ENCODE data around the gene ATP2A2.
A peak's percentile ranks its signal among the peaks of the same experiment; 100 is the strongest.

Gene ATP2A2

DNA sequence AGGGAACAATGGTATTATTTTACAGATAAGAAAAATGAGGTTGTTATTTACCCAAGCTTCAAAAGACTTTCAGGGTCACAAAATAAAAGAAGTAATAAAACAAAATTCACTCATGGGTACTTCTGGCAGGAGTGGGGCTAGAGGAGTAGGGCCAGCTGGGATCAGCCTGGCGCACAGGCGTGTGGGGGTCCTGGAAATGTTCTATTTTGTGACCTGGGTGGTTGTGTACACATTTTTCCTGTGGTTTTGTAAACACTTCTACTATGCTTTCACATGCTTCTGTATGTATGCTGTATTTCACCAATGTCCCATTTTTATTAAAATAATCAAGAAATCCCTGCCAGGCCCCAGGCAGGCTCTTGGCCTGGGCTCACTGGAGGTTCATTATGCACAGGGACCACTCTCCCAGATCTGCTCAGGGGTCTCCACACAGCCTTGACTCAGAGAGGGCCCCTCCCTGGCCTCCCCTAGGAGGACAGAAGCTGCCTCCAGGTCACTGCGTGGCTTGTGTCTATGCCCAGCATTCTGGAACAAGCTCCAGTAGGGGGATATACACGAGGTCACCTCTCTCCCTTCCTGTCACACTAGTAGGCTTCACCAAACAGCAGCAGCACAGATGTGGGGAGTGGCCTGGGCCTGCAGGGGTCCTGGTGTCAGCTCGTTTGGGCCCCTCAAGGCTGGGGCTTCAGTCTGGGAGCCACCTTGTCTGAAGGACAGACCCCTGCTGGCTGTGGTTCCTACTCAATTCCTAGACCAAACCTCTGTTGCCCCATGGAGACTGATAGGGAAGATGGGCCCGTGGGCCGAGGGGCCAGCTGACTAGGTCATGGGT lies 84.7 kb downstream of the ATP2A2 start:
- TF ChIP-seq, protein P1, sequence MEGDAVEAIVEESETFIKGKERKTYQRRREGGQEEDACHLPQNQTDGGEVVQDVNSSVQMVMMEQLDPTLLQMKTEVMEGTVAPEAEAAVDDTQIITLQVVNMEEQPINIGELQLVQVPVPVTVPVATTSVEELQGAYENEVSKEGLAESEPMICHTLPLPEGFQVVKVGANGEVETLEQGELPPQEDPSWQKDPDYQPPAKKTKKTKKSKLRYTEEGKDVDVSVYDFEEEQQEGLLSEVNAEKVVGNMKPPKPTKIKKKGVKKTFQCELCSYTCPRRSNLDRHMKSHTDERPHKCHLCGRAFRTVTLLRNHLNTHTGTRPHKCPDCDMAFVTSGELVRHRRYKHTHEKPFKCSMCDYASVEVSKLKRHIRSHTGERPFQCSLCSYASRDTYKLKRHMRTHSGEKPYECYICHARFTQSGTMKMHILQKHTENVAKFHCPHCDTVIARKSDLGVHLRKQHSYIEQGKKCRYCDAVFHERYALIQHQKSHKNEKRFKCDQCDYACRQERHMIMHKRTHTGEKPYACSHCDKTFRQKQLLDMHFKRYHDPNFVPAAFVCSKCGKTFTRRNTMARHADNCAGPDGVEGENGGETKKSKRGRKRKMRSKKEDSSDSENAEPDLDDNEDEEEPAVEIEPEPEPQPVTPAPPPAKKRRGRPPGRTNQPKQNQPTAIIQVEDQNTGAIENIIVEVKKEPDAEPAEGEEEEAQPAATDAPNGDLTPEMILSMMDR (conservative IDR thresholded peaks at IDR 0.05; ENCODE audit: low read depth, low read length) = no peak
- H3K4me3 ChIP-seq (ENCODE audit: low read depth, low read length) = no peak overlapping the region
- DNase-seq (ENCODE audit: low read depth) = no peak

DNA sequence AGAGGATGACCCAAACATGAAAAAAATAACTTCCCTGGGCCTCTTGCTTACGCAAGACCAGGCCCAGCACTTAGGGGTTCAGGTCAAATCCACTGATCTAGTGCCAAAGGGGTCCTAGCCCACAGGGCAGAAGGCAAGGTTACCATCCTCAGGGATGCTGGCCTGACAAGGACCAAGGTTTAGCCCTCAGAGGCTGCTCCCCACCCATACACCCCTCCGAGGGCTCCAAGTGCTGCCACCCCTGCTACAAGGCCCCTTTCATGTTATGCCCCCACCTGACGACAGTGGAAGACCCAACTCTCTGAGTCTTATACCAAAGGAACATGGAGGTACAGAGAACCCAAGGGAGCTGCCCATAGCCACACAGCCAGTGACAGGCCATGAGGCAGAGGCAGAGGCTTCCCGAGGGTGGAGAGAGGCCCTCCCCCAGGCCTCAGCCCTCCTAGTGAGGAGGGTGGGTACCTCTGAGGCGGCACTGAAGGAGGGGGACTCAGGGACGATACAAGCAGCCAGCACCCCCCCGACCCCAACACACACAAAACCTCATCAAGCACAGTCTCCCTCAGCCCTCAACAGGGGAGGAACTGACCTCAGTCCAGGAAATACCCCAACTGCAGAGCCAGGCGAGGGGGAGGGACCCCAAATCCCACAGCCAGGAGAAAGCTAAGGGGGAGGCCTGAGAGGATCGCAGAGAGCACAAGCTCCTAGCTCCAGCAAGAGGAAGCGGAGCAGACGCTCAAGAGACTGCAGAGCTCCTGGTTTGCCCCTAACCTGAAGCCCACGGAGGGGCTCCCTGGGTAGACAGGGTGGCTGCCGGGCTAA lies 85.5 kb downstream of the ATP2A2 start:
- no peak for DNase-seq (ENCODE audit: low read depth)
- TF ChIP-seq, protein P1 (conservative IDR thresholded peaks at IDR 0.05; ENCODE audit: low read depth, low read length) = no peak

DNA sequence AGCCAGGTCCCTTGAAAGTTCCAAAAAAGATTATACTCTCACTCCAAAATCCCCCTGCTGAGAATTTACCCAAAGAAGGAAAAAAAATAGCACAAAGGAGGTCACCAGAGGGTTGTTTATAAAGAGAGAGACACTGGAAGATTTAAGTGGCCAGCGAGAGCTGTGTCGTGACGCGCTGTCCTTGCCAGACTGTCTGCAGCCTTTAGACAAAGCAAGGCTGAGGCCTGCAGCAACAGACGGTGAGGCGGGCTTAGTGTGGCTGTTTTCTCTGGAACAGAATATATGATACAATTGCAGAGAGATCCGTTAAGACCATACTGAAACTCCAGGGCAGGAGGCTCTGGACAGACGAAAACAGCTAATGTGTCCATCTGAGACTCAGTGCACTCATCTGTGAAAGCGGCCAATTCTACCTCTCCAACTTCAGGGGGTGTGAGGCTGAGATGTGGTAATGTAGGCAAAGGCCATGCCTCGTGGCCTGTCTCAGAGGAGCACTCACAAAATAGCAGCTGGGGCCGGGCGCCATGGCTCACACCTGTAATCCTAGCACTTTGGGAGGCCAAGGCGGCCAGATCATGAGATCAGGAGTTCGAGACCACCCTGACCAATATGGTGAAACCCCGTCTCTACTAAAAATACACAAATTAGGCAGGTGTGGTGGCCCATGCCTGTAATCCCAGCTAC lies 86.3 kb downstream of the ATP2A2 start:
- TF ChIP-seq, protein P1 (conservative IDR thresholded peaks at IDR 0.05; ENCODE audit: low read depth, low read length) = no peak
- DNase-seq (ENCODE audit: low read depth) = peak; percentile 47
- H3K4me3 ChIP-seq (ENCODE audit: low read depth, low read length) = no peak overlapping the region

More for the DNA sequence above, 85.5 kb downstream of the ATP2A2 start:
- no peak overlapping the region for H3K4me3 ChIP-seq (ENCODE audit: low read depth, low read length)

DNA sequence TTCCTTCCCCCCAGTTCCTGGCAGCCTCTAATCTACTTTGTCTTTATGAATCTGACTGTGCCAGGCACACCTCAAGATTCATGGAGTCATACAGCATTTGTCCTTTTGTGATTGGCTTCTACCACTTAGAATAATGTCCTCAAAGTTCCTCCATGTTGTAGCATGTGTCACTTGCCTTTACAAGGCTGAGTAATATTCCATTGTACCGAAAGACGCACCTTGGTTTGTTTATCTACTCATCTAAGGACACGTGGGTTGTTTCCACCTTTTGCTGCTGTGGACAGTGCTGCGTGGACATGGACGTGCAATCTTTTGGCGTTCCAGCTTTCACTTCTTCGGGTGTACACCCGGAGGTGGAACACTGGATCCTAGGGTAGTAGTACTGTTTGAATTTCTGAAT lies 88.9 kb downstream of the ATP2A2 start:
- TF ChIP-seq, protein P1 (conservative IDR thresholded peaks at IDR 0.05; ENCODE audit: low read depth, low read length) = no peak
- DNase-seq (ENCODE audit: low read depth) = no peak
- H3K4me3 ChIP-seq (ENCODE audit: low read depth, low read length) = no peak overlapping the region

DNA sequence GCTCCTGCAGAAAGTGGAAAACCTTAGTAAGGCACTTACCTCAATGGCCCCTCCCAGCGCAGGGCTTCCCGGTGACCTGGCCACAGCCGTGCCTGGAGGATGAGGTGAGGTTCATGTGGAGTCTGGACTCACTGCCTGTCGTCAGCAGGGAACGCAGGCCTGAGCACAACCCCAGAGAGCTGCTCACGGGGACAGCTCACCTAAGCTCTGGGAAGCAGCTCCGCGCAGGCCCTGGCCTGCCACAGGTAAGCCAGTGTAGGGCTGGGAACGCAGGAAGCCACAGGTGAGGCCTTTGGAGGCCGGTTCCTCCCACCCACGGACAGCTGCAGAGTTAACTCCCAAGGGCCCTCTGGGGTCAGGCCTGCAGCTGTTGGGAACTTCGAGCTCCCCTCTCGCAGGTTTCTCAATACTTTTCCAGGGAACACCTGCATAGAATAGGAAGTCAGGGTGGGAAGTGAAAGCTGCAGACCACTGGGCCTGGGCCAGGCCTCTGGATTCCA lies 89.7 kb downstream of the ATP2A2 start:
- TF ChIP-seq, protein P1 (conservative IDR thresholded peaks at IDR 0.05; ENCODE audit: low read depth, low read length) = no peak
- no peak overlapping the region for H3K4me3 ChIP-seq (ENCODE audit: low read depth, low read length)
- DNase-seq (ENCODE audit: low read depth) = no peak

DNA sequence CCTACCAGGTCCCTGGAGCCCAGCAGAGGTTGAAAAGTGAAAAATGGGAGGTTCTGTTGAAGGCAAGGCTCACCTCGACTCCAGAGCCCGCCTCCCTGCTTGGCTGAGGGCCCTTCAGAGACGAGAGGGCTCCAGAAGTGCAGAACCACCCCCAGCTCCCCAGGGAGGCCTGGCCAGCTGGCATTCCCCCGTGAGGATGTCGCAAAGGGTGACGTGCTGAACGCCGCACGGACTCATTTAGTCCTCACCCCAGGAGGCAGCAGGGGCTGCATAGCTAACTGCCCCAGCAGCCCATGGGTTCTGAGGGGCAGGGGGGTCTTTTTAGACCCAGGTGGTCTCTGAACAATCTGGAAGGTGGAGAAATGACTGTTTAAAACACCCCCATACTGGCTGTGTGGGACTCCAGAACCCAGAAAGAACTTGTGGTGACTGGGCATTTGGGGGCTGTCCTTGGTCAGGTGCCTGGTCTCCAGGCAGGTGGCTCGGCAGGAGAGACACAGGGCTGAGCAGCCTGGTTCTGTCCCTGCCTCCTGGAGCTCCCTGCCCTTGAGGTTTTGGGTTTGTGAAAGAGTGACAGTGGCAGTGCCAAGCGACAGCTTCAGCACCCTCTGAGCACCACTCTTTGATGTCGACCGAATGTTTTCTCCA lies 90.5 kb downstream of the ATP2A2 start:
- DNase-seq (ENCODE audit: low read depth) = peak; percentile 47
- TF ChIP-seq, protein P1 (conservative IDR thresholded peaks at IDR 0.05; ENCODE audit: low read depth, low read length) = no peak
- no peak overlapping the region for H3K4me3 ChIP-seq (ENCODE audit: low read depth, low read length)

Measured in choroid plexus epithelial cell (primary cell).